HG03280 (cell line): ENCODE data around the gene OSBPL5.

Experiments used
- ATAC-seq: cut with Tn5 transposase; IDR thresholded peaks from one replicate; pipeline ENCODE4 v1.9.1; 2021; ENCODE audit warnings: mild to moderate bottlenecking, moderate library complexity; ENCODE audit not compliant: unreplicated experiment

Gene OSBPL5, protein sequence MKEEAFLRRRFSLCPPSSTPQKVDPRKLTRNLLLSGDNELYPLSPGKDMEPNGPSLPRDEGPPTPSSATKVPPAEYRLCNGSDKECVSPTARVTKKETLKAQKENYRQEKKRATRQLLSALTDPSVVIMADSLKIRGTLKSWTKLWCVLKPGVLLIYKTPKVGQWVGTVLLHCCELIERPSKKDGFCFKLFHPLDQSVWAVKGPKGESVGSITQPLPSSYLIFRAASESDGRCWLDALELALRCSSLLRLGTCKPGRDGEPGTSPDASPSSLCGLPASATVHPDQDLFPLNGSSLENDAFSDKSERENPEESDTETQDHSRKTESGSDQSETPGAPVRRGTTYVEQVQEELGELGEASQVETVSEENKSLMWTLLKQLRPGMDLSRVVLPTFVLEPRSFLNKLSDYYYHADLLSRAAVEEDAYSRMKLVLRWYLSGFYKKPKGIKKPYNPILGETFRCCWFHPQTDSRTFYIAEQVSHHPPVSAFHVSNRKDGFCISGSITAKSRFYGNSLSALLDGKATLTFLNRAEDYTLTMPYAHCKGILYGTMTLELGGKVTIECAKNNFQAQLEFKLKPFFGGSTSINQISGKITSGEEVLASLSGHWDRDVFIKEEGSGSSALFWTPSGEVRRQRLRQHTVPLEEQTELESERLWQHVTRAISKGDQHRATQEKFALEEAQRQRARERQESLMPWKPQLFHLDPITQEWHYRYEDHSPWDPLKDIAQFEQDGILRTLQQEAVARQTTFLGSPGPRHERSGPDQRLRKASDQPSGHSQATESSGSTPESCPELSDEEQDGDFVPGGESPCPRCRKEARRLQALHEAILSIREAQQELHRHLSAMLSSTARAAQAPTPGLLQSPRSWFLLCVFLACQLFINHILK

DNA sequence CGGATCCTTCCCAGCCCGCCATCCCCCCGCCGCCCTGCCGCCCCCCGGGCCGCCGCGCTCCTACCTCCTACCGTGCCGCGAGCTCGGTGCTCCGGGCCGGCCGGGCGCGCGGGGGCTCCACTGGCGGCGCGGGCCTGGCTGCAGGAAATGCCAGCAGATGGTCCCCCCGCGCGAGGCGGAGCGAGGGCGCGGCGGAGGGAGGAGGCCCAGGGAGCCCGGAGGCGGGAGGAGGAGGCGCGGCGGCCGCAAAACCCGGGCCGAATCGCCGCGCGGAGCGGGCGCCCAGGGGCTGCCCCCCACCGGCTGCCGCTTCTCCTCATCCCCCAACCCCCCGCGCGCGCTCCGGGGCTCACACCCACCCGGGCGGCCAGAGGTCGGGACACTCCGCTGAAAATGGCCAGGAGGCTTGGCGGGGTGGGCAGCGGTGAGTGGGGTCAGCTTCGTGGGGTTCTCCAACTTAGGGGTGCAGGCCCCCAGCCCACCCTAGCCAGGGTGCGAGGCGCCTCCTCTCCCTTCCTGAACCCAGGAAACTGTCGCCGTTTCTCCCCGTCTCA, at the start of gene OSBPL5:
Gene OSBPL5, minus strand, starts transcription at position 159 of the 554 bp plus-strand sequence. CDS start 36,162 bp downstream, outside the sequence.
- ATAC-seq = no peak

DNA sequence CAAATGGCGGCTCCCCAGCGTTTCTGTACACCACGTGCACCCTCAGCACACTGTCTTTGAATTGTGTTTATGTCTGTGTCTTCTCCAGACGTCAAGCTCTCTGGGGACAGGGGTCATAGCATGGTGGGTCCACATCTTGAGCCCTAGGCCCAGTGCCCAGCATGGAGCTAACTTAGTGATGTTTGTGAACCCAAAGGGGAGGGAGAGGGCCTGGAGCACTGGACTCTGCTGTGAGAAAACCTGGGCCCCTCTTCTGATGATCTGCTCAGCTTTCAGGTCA, 49.2 kb upstream of the OSBPL5 start:
- ATAC-seq = no peak

DNA sequence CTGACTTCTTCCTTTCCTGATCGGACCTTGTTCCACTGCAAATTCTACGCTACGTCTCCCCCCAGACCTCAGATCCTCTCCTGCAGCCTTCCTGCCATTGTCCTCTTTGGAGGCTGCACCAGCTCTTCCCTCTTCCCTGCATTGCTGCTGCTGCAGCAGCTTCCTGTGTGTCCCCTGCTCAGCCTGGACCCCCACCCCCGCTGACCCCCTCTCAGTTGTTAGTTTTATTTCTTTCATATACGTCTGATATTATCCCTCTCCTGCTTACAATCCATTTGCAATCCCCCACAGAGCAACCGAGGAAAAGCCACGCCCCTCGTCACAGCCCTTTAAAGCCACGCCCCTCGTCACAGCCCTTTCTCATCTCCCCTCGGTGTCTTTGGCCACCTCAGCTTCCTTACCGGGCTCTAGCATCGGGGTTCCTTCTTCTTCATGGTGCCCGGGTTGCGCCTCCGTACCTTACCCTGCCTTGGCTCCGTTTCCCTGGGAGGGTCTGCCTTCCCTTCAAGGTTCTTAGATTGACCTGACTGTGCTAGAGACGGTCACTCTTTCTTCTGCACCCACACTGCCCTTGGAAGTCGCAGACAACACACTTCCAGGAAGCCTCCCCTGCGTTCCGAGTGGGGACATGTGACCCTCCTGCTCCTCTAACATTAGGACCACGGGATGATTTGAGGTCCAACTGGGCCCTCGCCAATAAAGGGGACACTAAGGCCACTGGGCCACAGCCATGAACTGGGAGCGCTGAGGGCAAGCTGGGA, 48.7 kb upstream of the OSBPL5 start:
- ATAC-seq = no peak

DNA sequence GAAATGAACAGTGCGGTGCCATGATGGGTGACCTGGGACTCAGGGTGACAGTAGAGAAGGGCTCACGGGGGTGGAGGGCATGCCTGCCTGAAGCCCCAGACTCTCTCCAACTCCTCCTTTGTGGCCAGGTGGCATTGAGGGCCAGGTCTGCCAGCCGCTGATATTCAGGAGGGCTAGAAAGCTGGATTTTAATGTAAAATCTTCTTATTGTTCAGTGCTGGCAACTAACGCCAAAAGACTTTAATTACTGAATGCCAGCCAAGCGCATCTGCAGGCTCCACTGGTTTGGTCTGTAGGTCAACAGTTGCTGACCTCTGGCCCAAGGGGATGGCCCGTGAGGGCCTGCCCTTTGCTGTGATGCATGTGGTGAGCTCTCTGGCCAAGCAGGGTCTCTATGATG, 43.2 kb upstream of the OSBPL5 start:
- ATAC-seq = no peak

DNA sequence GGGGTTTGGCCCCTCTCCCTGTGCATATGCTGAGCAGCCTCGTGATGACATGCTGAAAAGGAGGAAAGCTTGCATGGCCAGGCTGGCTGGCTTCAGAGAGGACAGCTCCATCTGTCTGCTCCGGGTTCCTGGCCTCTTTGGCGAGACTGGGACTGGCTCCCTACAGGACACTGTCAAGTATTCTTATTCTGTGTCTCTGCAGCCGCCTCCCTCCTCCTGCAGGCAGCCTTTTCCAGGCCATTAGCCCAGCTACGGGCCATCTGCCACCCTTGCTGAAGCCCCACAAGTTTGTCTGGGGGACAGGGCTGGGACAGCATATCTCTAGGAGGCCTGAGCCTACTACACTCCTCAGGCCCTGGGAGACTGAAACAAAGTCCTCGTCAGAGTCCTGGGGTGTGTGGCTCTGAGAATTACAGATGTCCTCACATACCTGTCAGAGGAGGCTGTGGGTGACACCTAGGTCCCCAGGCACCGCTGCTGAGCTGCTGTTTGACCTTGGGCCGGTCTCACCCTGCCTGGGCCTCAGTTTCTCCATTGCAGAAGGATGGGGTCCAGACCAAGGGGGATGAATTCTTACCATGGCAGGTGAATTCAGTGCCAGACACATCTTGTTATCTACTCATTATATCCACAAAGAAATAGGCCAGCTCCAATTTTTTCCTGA, 42.5 kb upstream of the OSBPL5 start:
- ATAC-seq = no peak

DNA sequence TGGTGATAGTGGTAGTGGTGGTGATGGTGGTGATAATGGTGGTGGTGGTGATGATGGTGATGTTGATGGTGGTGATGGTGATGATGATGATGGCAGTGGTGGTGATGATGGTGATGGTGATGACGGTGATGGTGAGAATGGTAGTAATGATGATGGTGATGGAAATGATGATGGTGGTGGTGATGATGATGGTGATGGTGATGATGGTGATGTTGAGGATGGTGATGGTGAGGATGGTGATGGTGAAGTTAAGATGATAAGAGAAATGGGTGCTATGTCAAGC, 41.8 kb upstream of the OSBPL5 start:
- no peak for ATAC-seq

DNA sequence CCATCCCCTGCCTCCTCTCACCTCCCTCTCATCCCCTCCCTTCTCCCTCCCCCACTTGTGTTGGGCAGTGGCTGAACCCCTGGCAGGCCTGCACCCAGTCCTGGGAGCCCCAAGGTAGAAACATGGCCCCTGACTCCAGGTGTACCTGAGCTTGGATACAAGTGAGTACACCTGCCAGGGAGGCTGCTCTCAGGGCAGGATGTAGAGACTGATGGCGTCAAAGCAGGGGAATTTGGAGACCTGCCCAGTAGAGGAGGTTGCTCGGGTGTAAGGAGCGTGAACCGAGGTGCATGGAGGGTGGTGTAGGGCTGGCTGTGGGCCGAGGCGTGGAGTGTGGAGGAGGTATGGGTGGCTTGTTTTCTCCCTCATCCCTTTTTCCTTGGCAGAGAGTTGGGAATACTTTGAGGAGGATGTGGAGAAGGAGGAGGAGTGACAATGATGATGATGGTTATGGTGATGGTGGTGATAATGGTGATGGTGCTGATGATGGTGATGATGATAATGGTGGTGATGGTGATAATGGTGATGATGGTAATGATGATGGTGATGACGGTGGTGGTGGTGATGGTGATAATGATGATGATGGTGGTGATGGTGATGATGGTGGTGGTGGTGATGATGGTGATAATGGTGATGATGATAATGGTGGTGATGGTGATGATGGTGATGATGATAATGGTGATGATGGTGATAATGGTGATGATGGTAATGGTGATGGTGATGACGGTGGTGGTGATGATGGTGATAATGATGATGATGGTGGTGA, 41.2 kb upstream of the OSBPL5 start:
- no peak for ATAC-seq

DNA sequence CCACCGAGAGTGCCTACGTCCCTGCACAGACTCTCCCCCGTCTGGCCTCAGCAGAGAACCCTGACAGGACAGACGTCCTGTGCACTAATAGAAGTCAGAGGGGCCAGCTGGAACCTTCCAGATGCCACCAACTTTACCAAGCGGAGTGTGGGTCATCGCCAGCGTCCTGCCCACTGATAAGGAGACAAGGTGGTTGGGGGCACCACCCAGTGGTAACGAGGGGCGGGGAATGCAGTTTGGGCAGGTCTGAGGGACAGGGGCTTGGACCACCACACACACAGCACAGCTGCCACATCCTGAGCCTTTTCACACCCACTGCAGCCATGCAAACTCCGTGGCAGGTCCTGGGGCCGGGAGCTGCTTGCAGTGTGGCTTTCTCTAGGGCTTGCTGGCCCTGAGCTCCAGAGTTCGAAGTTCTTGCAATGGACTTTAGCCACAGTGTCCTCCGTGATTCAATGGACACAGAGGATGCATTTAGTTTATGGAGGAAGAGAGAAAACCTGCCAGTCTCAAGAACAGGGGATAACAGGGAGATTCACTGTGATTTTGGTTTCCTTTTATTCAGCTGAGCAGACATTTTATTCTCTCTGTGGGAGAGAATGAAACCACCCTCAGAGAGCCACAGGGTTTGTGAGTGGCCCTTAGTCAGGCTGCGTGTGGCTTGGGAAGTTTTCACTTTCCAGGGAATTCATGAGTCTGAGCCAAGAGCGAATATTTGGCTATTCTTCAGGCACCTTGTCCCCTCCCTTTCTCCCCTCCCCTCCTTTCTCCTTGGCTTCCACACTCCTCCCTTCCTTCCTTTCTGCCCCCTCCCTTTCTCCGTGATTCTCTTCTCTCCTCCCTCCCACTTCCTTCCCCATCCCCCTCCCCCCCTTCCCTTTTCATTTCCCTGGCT, 40.4 kb upstream of the OSBPL5 start:
- no peak for ATAC-seq

DNA sequence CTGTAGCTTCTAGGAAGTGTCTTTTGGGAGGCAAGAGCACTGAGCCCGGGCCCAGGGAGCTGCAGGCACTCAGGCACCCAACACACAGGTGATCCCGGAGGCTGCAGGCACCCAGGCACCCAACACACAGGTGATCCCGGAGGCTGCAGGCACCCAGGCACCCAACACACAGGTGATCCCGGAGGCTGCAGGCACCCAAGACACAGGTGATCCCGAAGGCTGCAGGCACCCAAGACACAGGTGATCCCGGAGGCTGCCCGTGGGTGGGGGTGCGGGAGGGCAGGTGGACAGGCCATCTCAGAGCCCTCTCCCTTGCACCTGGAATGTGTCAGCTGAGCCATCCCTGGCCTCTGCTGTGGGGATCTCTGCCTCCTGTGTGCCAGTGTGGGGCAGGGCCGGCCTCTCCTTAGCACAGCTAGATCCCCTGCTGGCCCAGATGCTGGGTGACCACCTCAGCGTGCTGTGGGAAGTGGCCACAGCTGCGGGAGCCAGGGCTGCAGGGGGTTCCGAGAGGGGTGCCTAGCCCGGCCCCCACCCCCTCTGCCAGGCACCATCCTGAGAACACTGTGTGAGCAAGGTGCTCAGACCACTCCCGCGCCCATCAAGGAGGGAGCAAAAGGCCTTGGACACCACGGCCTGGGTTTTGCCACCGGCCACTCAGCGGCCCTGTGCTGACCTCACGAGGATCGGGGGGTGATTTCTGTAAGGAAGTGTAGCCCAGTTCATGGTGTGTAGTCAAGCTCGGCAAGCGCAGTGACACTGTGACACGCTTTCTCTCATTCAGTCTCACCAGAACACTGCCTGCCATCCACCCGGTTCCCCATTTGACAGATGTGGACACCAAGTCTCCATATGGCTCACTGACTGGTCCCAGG, 39.3 kb upstream of the OSBPL5 start:
- ATAC-seq = no peak

DNA sequence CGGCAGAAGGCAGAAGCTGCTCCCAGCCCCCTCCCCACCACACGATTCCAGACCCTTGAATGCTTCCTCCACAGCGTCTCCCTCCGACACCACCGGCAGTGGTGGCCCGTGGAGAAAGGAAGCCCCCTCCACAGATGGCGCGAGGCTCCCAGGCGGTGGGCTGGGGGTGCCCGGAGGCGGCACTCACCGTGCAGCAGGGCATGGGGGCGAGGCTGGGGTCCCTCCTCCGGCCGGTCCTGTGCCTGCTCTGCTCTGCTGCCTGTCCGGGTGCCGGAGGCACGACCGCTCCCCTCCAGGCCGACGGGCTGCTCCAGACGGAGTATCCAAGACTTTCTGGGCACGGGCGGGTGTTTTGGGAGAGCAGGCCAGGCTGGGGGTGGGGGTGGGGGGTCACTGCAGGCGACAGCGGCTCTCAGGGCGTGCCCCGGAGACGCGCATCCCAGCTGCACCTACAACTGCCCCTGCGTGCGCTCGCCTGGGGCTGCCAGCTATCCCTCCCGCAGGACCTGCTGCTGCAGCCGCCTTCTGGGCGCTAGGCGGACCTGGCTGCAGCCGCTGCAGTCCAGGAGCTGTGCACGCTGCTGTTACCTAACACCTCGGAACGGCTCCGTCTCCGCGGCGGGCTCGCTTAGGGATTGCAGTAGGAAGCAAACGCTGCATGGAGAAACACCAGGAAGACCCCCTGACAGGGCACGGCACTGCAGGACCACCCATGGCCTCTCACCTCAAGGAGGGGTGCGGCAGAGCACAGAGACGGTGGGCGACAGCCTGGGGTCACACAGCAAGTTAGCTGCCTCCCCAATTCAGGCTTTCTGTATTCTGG, 38.3 kb upstream of the OSBPL5 start:
- no peak for ATAC-seq

DNA sequence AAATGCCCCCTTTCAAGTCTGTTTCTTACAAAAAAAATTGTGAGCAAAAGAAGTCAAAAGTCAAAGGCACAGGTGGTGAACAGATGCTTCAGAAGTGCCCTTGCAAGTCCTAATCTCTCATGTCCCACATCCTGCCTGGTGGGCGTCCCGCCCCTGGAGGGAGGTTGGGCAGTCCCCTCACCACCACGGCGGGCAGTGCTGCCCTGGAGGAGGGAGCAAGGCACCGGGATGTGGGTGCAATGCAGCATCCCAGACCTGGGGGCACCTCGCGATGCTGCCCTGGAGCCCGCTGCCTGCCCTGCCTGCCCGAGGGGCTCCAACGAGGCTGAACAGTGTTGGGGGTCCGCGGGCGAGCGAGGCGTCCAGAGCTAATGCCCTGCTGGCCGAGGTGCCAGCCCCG, 37.6 kb upstream of the OSBPL5 start:
- ATAC-seq = no peak

DNA sequence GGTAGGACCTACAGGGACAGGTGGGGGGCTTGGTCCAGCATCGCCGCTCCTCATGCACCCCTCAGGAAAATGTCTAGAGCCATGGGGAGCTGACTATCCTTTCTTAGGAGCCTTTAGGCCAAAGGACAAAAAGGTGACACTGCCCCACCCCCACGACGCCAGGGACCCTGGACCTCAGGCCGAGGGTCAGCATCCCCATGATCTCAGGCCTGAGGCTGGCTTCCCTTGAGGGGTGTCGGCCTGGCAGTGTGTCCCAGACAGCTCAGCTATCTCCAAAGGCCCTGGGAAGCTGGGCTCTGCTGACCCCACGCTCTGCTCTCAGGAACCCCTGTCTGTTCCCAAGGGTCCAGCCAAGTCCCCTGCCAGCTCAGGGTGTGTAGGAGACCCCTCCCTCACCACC, 37.2 kb upstream of the OSBPL5 start:
- ATAC-seq = no peak

DNA sequence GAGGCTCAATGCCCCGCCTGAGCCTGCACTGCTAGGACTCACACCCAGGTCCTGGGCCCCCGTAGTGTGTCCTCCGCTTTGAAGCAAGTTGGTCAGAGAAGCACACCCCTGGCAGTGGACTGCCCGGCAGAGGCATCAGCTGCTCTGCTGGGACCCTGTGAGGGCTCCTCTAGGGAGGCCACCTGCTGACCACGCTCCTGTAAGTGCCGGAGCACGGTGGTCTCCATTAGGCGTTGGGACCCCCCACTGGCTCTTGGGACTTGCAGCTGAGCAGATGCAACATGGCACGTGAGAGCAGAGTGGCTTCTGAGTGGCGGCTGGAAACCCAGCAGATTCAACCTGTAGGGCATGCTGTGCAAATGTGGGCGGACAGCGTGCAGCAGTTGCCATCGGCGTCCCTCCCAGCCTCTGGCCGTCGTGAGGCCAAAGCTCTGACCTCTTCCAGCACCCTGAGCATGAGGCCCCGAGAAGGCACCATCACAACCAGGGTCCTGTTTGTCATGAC, 36.6 kb upstream of the OSBPL5 start:
- no peak for ATAC-seq

DNA sequence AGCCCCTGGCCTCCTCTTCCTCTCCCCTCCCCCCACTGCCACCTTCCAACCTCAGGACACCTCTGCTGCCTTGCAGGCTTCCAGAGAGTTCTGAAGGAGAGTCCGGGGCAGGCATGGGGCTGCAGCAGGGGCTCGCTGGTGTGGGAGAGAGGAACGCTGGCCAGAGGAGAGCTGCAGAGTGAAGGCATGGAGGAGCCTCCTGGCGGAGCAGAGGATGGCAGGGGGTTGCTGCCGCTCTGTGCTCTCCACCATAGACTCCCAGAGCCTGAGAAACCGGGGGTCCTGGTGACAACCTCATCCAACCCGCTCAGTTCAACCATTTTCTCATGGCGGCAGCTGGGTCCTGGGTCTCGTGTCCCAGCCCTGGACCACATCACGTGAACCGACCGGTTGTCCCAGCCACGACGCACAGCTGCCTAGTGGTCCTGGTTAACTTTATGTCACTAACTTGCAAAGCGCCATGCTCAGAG, 36.0 kb upstream of the OSBPL5 start:
- no peak for ATAC-seq

DNA sequence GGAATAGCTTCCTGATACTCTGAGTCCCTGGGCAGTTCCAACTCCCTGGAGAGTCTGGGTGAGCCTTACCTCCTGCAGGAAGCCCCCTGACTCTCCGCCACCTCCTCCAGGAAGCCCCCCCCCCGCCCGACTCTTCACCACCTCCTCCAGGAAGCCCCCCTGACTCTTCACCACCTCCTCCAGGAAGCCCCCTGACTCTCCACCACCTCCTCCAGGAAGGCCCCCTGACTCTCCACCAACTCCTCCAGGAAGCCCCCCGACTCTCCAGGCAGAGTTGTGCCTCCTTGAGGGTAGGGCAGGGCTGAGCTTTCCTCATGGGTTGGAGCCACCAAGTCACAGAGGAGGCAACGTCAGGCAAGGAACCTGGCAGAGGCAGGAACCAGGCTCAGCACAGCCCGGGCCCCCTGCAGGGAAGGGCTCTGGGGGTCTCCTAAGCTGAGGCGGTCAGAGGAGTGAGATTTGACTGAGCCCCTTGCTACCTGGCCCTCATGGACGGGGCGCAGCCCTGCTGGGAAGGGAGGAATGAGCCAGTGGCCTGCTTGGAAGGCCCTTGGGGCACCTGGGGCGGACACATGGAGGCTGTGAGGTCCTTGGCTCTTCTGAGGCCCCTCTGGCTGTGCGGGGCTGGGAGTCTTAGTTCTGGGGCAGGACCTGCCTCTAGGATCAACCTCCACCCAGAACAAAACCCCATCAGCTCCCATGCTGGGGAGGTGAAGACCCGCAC, 35.4 kb upstream of the OSBPL5 start:
- ATAC-seq = no peak

DNA sequence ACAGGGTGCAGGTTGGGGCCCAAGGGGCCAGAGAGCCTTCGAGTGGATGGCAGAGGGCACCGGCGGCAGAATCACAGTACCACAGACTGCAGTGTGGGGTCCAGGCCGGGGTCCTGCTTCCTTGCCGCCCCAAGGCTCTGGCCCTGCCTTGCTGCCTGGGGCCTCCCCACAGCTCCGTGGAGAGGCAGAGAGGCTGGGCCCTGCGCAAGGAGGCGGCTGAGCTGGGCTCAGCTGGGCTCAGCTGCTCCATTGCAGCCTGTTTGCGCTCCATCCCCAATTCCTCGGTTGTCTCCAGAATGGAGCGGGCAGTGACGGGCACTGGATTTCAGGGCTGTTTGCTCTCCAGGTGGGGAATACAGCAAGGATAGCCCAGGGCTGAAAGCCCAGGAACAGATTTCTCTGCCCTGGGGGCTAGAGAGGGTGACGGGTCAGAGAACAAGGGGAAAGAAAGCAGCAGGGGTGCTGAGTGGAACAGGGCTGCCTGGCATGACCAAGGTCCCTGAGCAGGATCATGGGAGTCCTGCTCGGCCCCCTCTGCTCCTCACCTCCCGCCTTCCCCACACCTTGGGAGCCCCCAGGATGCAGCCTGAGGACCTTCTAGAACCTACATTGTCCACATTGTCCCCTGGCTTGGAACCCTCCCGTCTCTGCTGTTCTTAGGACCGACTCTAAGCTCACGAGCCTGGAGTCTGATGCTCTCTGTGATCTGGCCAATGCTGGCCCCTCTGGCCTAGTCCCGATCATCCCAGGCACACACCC, 34.6 kb upstream of the OSBPL5 start:
- ATAC-seq = no peak
